GM21526 (cell line): ENCODE measurements around the gene ARX.

ENCODE experiments used
- ATAC-seq: cut with Tn5 transposase; IDR thresholded peaks from one replicate; pipeline ENCODE4 v1.9.1; 2021; ENCODE audit warnings: moderate library complexity; ENCODE audit not compliant: unreplicated experiment, low FRiP score

ARX gene

DNA sequence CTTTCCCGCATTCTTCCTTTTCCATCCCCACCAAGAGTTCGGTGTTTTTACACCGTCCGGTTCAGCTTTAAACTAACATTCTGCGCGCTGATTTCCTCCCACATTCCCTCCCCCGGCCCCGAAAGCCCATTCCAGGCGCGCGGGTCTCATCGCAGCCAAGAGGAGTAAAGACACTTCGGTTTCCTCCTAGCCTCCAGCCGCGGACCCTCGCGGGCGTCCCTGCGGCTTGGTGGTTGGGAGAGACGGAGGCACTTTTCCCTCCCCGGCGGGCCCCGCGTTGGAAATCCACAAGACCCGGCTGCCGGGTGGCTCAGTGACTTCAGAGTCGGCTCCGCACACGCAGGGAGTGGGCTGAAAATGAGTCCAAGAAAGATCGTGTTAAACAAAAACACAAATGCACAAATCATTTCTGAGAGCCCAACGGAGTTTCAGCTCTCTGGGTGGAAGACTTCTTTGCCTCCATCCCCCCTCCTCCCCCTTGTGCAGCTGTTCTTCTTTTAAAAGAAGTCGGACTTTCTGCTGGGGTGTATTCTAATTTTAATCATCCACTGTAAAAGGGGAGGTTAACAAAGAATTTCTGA is 2.0 kb upstream of the ARX start:
- no peak for ATAC-seq

DNA sequence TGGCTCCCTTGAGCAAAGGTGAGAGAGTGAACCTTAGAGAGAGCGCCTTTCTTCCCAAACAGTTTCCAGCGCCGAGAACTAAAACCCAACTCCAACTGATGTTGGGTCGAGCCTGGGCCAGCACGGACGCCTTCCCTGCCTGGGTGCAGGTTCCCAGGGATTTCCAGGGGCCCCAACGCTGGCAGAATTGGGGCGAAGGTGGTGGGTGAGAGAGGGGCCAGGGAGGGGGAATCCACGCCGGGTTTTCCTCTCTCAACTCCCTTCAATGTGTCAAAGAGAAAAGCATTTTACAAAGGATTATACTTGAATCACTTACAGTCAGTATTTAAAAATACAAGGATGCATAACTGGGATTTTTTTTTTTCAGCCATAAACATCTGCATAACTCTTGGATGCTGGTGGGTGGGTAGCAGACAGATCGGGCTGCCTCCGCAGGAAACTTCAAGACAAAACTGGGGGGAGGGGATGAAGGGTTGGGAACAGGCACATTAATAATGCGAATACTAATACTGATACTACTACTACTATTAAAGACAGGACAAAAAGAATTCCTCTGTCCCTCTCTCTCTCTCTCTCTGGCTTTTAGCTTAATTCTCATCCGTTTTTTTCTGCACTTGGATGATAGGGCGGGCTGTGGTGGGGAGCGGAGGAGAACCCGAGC is 1.3 kb upstream of the ARX start:
- ATAC-seq: no peak

DNA sequence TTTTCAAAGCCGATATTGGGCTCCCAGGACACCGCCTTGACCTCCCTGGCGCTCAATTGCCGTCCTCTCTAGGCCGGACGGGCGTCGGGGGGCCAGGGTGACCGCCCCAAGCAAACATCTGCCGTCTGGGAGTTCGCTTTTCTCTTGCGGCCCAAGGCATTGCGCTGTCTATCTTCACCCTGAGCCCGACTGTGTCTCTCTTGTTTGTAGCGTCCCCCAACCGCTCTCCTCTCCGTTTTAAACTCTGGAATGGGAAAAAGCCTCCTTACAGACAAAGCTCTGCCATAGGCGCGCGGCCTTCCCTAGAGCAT is 551 bp upstream of the ARX start:
- ATAC-seq: no peak

DNA sequence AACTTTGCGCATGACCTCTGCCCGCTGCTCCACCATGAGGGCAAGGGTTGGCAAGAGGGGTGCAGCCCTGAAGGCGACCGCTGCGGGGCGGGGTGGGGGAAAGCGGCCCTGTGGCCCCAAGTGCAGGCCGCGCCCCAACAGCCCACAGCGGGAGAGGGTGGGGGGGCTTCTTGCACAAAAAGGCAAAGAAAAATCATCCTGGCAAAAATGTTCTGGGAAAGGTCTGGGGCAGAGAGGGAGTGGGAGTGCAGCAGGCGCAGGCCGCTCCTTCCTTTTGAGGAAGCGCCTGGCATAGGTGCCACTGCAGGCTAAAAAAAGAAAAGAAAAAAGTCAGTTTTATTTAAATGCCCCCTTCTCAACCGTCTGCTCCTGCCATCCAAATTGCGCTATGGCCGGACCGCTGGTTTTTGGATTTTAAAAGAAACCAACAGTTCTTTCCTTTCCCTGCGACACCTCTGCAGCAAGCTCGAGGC is 1.4 kb downstream of the ARX start:
- ATAC-seq: no peak

DNA sequence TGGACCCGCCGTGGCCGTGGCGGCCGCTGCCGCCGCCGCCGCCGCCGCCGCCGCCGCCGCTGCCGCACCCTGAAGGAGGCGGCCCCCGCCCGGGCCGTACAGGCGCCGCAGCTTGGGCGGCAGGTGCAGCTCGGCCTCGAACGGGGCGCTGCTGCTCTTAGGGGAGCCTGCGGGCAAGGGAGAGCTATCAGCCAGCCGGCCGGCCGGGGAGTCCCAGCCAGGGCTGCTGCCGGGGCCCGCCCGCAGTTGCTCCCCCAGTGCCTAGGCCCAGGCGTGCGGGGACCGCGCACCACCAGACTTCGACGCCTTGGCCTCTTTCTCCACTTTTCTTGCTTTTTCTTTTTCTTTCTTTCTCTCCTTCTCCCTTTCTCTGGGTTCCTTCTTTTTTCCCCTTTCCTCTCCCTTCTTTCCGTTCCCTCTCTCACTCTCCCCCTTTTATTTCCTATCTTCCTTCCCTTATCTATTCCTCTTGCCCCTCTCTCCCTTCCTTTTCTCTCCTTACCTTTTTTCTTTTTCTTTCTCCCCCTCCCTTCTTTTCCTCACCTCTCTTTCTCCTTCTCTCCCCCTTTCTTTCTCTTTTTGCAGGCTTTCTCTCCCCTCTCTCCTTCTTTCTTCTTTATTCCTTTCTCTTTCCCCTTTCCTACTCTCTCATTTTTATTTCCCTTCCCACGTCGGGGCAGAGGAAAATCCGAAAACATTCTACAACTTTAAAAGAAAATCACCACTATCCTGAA is 2.0 kb downstream of the ARX start:
- ATAC-seq: no peak

DNA sequence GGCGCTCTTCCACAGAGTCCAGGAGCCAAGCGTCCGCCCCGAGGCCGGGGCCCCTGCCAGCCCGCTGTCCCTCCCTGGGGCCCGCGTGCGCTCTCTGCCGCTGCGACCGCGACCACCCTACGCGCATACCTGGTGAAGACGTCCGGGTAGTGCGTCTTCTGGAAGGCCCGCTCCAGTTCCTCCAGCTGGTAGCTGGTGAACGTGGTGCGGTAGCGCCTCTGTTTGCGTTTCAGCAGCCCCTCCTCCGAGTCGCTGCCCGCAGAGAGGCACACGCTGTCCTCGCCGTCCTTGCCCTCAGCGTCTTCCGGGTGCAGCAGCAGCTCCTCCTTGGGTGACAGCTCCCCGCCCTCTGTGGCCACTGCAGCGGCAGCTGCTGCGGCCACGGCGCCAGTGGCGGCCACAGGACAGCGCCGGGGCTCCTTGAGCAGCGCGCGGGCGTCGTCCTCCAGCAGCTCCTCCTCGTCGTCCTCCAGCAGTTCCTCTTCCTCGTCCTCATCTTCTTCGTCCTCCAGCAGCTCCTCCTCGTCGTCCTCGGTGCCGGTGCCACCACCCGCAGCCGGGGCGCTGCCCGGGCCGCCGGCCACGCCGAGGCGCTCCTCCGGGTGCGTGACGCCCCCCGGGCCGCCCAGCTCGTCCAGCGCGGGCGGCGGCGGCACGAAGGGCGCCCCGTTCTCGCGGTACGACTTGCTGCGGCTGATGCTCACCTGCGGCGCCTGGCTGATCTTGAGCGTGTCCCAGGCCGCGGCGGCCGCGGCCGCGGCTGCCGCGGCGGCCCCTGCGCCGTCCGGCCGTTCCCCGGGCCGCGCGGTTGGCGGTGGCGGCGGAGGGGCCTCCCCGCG is 2.8 kb downstream of the ARX start:
- ATAC-seq: no peak

DNA sequence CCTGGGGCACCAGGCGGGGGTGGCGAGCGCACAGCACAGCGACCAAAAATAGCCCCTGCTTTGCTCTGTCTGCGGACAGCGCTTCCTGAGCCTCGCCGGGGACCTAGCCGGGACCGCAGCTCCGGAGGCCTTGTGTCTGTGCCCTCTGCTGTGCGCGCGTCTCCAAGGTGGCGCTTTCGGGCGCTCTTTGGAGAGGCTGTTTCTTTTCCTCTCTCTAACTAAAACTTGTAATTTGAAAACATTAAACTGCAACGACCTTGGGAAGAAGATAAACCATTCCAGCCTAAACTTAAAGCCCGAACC is 3.4 kb downstream of the ARX start:
- ATAC-seq: no peak

DNA sequence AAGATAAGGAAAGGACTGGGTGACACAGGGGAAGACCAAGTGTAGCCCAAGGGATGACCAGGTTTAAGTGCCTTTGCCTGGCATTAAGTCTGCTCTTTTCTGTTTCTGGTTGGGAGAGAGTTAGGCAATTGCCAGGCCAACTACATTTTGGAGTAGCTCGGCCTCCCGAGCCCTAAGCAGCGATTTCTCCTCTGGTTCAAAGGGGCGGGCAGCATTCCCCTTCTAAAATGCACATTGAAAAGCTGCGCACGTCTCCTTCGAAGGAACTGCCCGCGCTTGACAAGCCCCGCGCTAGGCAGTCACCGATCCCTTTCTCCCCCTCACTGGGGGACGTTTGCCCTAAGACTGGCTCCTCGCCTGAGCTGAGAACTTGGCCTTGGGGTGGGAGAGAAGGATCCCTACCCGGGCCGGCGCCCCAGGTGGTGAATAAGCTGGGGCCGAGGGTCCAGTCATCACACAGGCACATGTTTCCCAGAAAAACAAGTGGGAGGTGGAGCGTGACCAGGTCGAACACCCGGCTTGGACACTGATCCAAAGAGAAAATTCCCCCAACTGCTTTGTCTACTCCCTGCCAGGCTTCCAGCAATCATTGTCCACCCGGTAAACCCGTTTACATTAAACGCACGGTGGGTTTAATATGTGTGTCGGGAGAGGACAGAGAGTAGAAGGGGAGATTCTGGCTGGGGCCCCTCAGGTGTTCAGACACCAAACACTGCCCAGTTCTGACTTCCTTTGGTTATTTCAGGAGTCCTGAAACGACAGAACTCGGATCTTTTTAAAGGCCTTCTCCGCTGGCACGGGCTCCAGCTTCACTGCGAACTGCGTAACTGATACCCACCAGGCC is 4.0 kb downstream of the ARX start:
- ATAC-seq: no peak

DNA sequence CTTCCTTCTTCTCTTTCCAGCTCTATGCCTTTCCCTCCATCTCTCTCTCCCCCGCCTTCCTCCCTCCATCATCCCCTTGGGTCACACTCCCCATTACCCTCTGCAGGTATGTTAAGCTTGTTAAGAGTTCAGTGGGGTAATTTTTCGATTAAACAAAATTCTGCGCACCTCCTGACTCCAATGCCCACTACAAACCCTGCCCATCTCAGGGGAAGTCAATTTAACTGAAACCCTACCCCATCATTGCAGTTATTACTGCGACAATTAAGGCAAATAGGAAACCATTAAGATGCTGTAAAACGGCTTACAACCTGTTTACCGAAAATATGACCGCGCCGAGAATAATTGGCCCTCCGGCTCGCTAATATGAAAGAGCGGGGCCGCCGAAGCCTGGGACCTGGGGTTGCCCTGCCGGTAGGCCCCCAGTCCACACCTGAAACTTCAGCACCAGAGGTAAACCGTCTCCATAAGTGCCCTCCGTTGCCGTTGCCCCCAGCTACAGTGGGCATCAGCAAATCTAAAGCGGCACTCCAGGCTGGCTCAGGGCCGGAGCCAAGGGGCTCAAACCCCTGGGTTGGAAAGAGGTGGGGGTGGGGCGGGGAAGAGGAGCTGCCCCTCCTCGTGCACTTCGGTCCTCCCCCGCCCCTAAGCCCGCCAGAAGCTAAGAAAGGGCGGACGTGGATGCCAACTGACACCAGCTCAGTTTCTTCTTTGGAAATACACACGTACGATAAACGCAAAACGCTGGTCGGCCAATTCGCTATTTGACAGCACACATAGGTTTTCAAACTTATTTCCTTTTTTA is 4.8 kb downstream of the ARX start:
- no peak for ATAC-seq

DNA sequence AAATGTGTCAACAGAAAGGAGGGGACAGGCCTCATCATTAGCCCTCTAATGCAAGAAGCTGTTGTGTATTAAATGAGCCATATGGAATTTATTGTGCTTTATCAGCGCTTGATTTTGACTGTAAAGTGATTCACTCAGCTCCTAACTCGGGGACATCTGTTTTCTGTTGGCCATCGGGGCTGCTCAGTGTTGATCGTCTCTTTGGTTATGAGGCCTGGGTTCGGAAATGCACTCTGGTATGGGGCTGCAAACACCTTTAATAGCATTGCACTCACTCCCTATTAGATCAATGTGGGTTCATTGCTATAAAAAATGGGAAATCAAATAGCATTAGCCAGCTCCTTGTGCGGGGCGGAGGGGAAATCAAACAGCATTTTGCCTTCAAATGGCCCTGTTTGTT is 6.4 kb downstream of the ARX start:
- no peak for ATAC-seq

DNA sequence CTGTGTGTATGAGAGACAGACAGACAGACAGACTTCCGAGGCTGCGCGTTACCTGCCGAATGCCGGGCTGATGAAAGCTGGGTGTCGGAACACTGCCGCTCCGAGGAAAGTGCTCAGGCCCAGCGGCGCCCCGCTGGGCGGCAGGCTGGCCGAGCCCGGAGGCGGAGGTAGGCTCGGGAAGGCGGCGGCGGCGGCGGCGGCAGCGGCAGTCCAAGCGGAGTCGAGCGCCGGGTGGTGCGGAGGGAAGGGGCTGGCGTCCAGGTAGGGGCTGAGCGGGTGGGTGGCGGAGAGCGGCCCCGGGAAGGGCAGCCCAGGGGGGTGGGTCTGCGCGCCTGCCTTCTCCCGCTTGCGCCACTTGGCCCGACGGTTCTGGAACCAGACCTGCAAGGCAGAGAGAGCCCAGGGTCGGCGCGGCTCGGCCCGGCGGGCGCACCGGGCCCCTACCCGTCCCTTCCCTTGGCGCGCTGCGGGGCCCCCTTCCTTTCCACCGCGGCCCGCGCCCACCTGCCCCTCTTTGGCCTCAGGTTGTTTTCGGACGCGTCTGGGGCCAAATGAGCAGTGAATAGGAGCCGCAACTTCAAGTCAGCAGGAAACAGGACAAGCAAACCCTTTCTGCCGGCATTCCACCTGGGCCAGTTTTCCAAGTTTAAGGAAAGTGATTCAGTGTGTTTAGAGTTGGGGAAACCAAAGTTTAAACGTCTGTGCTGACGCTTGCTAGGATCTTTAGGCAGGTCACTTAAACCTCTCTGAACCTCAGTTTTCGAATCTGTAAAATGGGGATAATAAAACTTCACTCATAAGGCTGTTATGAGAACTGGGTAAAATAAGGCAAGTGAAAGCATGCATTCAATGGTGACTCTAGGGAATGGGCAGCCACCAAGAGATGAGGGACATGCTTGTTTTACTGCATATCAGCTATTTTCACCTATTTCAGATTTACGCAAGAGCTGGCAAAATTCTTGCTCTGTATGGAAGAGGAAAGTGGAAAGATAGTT is 8.4 kb downstream of the ARX start:
- ATAC-seq: no peak

DNA sequence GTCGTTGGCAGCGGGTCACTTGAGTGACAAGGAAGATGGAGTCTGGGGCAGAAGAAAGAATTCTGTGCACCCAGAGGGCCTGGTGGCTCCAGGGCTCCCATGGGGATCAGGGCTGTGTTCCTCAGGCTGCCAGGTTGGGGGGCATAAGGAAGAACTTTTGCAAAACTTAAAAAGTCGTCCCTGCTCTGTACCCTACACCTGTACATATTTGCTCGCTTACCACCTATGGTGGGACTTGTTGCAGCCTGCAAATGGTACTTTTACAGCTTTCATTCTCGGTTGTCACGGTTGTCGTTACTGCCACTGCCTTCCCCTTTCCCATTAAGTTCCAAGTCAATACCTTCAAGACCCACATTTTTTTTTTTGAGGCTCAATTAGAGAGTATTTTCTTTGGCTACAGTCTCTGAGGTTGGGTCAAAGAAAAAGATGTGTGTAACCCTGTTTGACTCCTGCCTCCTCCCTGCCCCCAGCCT is 9.1 kb downstream of the ARX start:
- ATAC-seq: no peak

DNA sequence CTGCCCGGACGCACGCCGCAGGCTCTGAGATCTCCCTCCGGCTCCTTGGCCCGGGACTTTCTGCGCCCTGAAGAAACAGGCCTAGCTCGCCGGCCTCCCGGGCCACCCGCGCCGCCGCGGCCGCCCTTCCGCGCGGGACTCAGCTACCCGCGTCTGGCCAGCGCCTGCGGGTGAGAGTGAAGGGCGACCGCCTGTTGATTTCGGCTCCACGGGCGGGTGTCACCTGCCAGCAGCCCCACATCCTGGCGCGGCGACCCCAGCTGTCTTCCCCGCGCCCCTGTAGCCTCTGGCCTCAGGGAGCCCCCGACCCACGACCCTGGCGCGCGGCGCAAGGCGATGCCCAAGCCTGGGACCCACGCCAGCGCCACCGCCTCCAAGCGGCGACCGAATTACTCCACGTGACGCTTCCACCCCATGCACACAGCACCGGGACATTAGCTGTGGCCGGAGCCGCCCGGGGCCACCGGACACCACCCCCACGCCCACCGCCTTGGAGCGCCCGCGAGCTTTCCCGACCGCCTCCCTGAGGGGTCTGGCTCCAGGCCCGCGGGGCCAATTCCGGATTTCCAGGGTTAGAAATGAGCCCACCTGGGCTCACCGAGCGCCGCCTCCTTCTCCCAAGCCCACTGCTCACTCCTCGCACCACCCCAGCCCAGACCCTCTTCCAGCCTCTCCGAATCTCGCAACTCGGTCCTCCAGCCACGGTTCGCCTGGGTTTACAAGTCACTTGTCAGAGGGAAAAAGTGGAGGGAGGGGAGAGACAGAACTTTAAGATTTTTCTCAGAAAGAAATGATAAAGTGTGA is 10.2 kb downstream of the ARX start:
- ATAC-seq: no peak

DNA sequence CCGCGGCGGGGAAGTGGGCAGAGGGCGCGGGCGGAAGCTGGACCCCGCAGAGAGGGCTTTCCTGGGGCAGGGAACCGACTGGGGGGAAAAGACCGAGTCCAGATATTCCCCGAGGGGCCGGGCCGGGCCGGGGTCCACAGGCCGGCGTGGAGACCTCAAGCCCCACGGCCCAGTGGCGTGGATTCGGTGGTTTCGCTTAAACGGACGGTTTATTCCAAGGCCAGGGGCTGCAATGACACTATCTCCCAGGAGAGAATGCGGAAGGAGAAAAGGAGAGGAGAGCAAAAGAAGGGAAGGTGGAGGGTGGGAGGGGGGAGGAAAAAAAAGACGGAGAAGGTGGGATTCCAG is 10.8 kb downstream of the ARX start:
- ATAC-seq: no peak

DNA sequence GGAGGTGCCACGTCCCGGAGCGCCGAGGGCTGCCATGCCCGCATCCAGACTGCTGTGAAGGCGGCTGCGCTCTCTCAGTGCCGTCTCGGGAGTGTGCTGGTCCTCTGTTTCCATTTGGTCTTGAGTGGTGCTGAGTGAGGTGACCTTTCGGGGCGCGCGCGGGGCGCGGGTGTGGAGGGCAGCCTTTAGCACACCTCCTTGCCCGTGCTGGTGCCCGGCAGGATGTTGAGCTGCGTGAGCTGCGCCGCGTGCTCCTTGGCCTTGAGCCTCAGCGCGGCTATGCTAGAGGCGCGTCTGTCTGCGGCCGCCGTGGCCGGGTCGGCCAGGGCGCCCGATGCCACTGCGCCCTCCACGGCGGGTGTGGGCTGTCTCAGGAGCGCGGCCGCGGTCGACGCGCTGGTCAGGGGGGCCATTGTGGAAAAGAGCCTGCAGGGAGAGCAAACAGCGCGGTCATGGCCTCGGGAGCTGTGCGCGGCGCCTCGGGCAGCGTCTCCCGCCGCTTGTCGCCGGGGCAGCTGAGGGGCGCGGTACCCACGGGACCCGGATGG is 11.2 kb downstream of the ARX start:
- ATAC-seq: no peak

DNA sequence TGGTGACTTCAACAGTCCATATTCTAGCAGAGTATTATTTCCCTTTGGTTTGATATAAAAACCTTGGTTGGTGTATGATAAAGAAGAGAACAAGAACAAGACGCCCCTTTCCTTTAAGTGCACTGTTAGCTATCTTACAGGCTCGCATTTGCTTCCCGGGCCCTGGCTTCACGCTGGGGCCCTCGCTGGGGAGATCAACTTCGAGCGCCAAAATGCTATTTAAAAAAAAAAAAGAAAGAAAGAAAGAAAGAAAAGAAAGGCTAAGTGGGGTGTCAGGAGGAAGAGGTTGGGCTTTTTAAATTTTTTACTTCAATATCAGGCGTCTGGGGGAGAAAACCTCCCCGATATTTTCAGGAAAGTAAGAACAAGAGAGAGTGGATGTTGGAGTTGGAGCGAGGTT is 11.7 kb downstream of the ARX start:
- ATAC-seq: no peak

DNA sequence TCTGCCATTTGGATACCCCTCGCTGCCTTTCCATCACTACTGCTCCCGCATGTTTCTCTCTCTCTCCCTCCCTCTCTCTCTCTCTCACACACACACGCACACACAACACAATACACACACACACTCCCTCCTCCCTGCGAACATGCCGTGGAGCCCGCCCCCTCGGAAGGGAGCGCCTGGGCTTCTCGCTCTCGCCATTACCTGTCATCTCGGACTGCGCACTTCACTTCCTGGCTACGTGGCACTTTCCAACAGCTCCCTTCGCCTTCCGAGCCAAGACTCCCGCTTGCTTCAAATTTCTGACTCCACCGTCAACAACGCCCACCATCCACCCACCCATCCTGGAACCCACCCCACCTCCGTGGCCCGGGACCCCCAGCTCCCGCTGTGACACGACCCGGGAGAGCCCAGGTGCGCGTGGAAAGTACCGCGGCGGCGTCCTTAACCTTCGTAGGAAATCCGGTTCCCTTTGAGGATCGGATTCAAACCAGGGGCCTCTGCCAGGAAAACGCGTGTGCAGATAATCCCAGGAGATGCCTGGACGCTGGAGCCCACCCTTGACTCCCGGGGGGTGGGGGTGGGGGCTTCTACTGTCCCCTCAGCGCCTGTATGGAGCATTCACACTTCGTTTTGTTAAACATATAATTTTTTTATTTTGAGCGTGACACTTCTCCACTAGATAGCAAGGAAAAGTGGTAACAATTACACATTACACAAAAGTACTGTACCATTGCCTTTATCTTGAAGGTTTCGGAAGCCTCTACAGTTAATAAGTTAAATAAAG is 12.5 kb downstream of the ARX start:
- ATAC-seq: no peak
